Testis (tissue), 3 donors: ENCODE measurements around the gene STIM2. TPM values are rescaled to one million over a fixed set of nuclear protein-coding genes. Genes with fewer than 3 reads are reported as not detected.
"Not testable (repeated sequence)": the region's sequence is repeated elsewhere in the genome, so short reads cannot be mapped to it uniquely, and the experiment has no call there.

ENCODE experiments used
- DNase-seq: peaks from one replicate; pipeline ENCODE4 v3.0.0-alpha.2; 2019
- H3K27ac ChIP-seq, 2 donors: fragments of 200-600 bp; sonication (generic); one replicate each; pipeline ENCODE4 v1.5.1; 2019
- H3K27me3 ChIP-seq: fragments of 200-600 bp; sonication (generic); one replicate; pipeline ENCODE4 v1.5.1; 2019
- H3K36me3 ChIP-seq: fragments of 200-600 bp; sonication (generic); one replicate; pipeline ENCODE4 v1.5.1; 2017; ENCODE audit warnings: low read depth; ENCODE audit errors: missing control alignments
- H3K4me1 ChIP-seq: fragments of 200-600 bp; sonication (generic); one replicate; pipeline ENCODE4 v1.5.1; 2019
- H3K4me3 ChIP-seq, 2 donors: fragments of 200-600 bp; sonication (generic); one replicate each; pipeline ENCODE4 v1.5.1; 2017 to 2019
- H3K9me3 ChIP-seq: fragments of 200-600 bp; sonication (generic); one replicate; pipeline ENCODE4 v1.5.1; 2017
- CTCF ChIP-seq, 3 experiments: fragments of 450-650 bp in 2 of 3; fragments of 200-600 bp in 1 of 3; sonication (generic) in 1 of 3; IDR thresholded peaks; one replicate each; pipeline ENCODE4 v1.5.1; 2016 to 2019; ENCODE audit warnings: antibody characterized with exemption in 3 of 3, mild to moderate bottlenecking in 2 of 3, moderate library complexity in 1 of 3
- POLR2A ChIP-seq: fragments of 450-650 bp; IDR thresholded peaks from one replicate; pipeline ENCODE4 v1.6.1; 2017; ENCODE audit warnings: antibody characterized with exemption, mild to moderate bottlenecking, moderate library complexity
- WGBS, 2 donors: methylation state at CpG; one replicate each; pipeline ENCODE4 v1.1.5; 2018; 5-methylcytosine and 5-hydroxymethylcytosine counted together
- intact Hi-C: fragments of 100-400 bp; cut with DNase I; formaldehyde crosslinking; loops from one replicate; pipeline ENCODE4 v1.15.1; 2023; ENCODE audit warnings: low total_unique reads
- polyA plus RNA-seq: library from polyadenylated mRNA; stranded (reverse); fragments of 350-450 nt; fragmentation: Illumina TruSeq; extraction: RNeasy Lipid Tissue Mini Kit (QIAGEN cat#74804); gene quantifications from one replicate; pipeline ENCODE4 v1.2.3, GENCODE V29; 2014; ENCODE audit warnings: low read depth, low replicate concordance; ENCODE audit not compliant: insufficient read depth
- total RNA-seq, 2 donors: library from RNA; depleted of rRNA; stranded (reverse); fragments of >200 nt; gene quantifications; one replicate each; pipeline ENCODE4 v1.2.3, GENCODE V29; 2016

The STIM2 gene
- total and polyA plus RNA-seq, 3 donors from 2014 or later: 14.3 to 35.0 (median 29.4) TPM

DNA sequence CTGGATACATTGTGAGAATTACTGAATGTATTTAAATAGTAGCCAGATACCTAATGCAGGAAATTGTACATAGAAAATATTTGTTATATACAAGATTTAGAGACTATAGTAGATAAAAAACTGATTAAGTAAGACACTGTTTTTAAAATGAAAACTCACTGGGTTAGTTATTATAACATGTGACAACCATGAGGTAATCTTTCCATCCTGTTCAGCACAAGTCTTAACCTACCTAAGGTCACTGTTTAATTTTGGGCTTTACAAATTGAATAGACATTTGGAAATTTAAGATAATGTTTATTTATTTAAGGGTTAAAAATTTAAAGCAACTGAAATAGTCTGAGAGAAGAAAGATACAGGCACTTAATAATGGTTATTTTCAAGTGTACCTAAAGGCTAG is 102.1 kb downstream of the STIM2 start:
- Histone ChIP-seq H3K27ac (no peak overlapping the region), H3K4me3 (no peak overlapping the region), H3K9me3 (no peaks in the 10 kb centered on the region), H3K36me3 (no peaks in the 10 kb centered on the region), H3K4me1 (no peaks in the 10 kb centered on the region), H3K27me3 (no peaks in the 10 kb centered on the region)
- TF ChIP-seq POLR2A (no peak), CTCF (IDR thresholded peaks at IDR 0.05) (no peak)
- intact Hi-C loops: no loop called here
- DNase-seq: no peak

GRCh38 chr4:26964512-26964911 is 103.9 kb downstream of the STIM2 start:
- 32 to 44% methylated on average over 1 of the region's 1 CpG for WGBS, 2 donors
- no peak for DNase-seq
- no peak for TF ChIP-seq CTCF (IDR thresholded peaks at IDR 0.05)
- no peak for TF ChIP-seq POLR2A
- Histone ChIP-seq H3K4me1 (no peaks in the 10 kb centered on the region), H3K9me3 (no peaks in the 10 kb centered on the region), H3K36me3 (no peaks in the 10 kb centered on the region), H3K27me3 (no peaks in the 10 kb centered on the region), H3K27ac (no peak overlapping the region), H3K4me3 (no peak overlapping the region)
- intact Hi-C loops: no loop called here

GRCh38 chr4:26964994-26965393 is 104.4 kb downstream of the STIM2 start:
- Histone ChIP-seq H3K9me3 (no peaks in the 10 kb centered on the region), H3K36me3 (no peaks in the 10 kb centered on the region), H3K4me1 (no peaks in the 10 kb centered on the region), H3K27ac (no peak overlapping the region), H3K27me3 (no peaks in the 10 kb centered on the region), H3K4me3 (no peak overlapping the region)
- no peak for TF ChIP-seq POLR2A
- no peak for TF ChIP-seq CTCF (IDR thresholded peaks at IDR 0.05)
- DNase-seq: no peak
- intact Hi-C loops: no loop called here
- 70 to 76% methylated on average over 1 of the region's 1 CpG for WGBS, 2 donors

- WGBS, 2 donors: 95 to 99% methylated on average over 8 to 12 of the region's 12 CpGs
- DNase-seq, H3K36me3 ChIP-seq, H3K4me3 ChIP-seq, H3K27me3 ChIP-seq, intact Hi-C loops, H3K9me3 ChIP-seq, H3K27ac ChIP-seq, H3K4me1 ChIP-seq: not testable (repeated sequence)
Observed at GRCh38 chr4:26975464-26976181, 115.0 kb downstream of the STIM2 start.

- no peak for TF ChIP-seq POLR2A
- TF ChIP-seq CTCF (IDR thresholded peaks at IDR 0.05): no peak
- Histone ChIP-seq H3K27me3 (no peaks in the 10 kb centered on the region), H3K4me3 (no peak overlapping the region), H3K27ac (no peak overlapping the region), H3K9me3 (no peaks in the 10 kb centered on the region), H3K4me1 (no peaks in the 10 kb centered on the region), H3K36me3 (no peaks in the 10 kb centered on the region)
- intact Hi-C loops: no loop called here
- 76 to 91% methylated on average over 2 of the region's 2 CpGs for WGBS, 2 donors
- no peak for DNase-seq
Observed at GRCh38 chr4:26978387-26979053, 117.9 kb downstream of the STIM2 start.
